Uterus (tissue), 4 donors: ENCODE results near the gene SRPK3. TPM values are rescaled to one million over a fixed set of nuclear protein-coding genes. Genes with fewer than 3 reads are reported as not detected.

ENCODE experiments used
- DNase-seq, 2 donors: peaks; one replicate each; pipeline ENCODE4 v3.0.0-alpha.2; 2019 to 2020
- H3K27ac ChIP-seq, 2 donors: fragments of 200-600 bp; sonication (generic); 1 replicate in 1 of 2; 2 replicates in 1 of 2; pipeline ENCODE4 v1.5.1; 2016 to 2018
- H3K27me3 ChIP-seq, 2 donors: fragments of 200-600 bp; sonication (generic); one replicate each; pipeline ENCODE4 v1.5.1; 2018 to 2019; ENCODE audit warnings: control low read depth in 1 of 2
- H3K36me3 ChIP-seq, 2 donors: fragments of 200-600 bp; sonication (generic); one replicate each; pipeline ENCODE4 v1.5.1; 2019; ENCODE audit warnings: control low read depth in 1 of 2
- H3K4me1 ChIP-seq, 2 donors: fragments of 200-600 bp; sonication (generic); one replicate each; pipeline ENCODE4 v1.5.1; 2018 to 2019; ENCODE audit warnings: control low read depth in 1 of 2
- H3K4me3 ChIP-seq, 2 donors: fragments of 200-600 bp; sonication (generic); 1 replicate in 1 of 2; 2 replicates in 1 of 2; pipeline ENCODE4 v1.5.1; 2018 to 2019; ENCODE audit warnings: mild to moderate bottlenecking in 1 of 2
- H3K9me3 ChIP-seq, 2 donors: fragments of 200-600 bp; sonication (generic); one replicate each; pipeline ENCODE4 v1.5.1; 2019; ENCODE audit warnings: control low read depth in 1 of 2
- POLR2A ChIP-seq, 2 donors: fragments of 450-650 bp; IDR thresholded peaks; one replicate each; pipeline ENCODE4 v1.6.1; 2016; ENCODE audit warnings: antibody characterized with exemption in 2 of 2, mild to moderate bottlenecking in 1 of 2, moderate library complexity in 1 of 2
- intact Hi-C: fragments of 100-400 bp; cut with DNase I; formaldehyde crosslinking; loops from one replicate; pipeline ENCODE4 v1.15.1; 2023; ENCODE audit warnings: low total_unique reads
- total RNA-seq, 4 donors: library from RNA; depleted of rRNA in 3 of 4; stranded (reverse); fragments of >200 nt in 3 of 4; gene quantifications; one replicate each; pipeline versions ENCODE4 v1.1.0 to v1.2.4, GENCODE V29; 2014 to 2023
- TF ChIP-seq, protein P1 (sequence below), 4 experiments: fragments of 200-600 bp in 2 of 4; fragments of 450-650 bp in 2 of 4; sonication (generic) in 2 of 4; IDR thresholded peaks; one replicate each; pipeline ENCODE4 v1.5.1; 2016 to 2019; ENCODE audit warnings: antibody characterized with exemption in 4 of 4, mild to moderate bottlenecking in 2 of 4, moderate library complexity in 1 of 4
- donor health status: DM: yes; HTN: yes; CAD: no.

The SRPK3 gene
- total RNA-seq, 4 donors from 2014 or later: 0.76 to 13.8 (median 5.5) TPM

GRCh38 chrX:153818571-153819383 is 37.9 kb downstream of the SRPK3 start:
- TF ChIP-seq POLR2A (IDR thresholded peaks at IDR 0.05): no peak
- TF ChIP-seq, protein P1, sequence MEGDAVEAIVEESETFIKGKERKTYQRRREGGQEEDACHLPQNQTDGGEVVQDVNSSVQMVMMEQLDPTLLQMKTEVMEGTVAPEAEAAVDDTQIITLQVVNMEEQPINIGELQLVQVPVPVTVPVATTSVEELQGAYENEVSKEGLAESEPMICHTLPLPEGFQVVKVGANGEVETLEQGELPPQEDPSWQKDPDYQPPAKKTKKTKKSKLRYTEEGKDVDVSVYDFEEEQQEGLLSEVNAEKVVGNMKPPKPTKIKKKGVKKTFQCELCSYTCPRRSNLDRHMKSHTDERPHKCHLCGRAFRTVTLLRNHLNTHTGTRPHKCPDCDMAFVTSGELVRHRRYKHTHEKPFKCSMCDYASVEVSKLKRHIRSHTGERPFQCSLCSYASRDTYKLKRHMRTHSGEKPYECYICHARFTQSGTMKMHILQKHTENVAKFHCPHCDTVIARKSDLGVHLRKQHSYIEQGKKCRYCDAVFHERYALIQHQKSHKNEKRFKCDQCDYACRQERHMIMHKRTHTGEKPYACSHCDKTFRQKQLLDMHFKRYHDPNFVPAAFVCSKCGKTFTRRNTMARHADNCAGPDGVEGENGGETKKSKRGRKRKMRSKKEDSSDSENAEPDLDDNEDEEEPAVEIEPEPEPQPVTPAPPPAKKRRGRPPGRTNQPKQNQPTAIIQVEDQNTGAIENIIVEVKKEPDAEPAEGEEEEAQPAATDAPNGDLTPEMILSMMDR (IDR thresholded peaks at IDR 0.05): no peak
- intact Hi-C loops: no loop called here
- no peaks in the 10 kb centered on the region for H3K4me1 ChIP-seq
- H3K27ac ChIP-seq: no peak overlapping the region
- no peaks in the 10 kb centered on the region for H3K27me3 ChIP-seq
- no peak for DNase-seq
- no peaks in the 10 kb centered on the region for H3K9me3 ChIP-seq
- H3K4me3 ChIP-seq: peak overlapping the region; percentile 25 to 32
- H3K36me3 ChIP-seq: no peaks in the 10 kb centered on the region

DNA sequence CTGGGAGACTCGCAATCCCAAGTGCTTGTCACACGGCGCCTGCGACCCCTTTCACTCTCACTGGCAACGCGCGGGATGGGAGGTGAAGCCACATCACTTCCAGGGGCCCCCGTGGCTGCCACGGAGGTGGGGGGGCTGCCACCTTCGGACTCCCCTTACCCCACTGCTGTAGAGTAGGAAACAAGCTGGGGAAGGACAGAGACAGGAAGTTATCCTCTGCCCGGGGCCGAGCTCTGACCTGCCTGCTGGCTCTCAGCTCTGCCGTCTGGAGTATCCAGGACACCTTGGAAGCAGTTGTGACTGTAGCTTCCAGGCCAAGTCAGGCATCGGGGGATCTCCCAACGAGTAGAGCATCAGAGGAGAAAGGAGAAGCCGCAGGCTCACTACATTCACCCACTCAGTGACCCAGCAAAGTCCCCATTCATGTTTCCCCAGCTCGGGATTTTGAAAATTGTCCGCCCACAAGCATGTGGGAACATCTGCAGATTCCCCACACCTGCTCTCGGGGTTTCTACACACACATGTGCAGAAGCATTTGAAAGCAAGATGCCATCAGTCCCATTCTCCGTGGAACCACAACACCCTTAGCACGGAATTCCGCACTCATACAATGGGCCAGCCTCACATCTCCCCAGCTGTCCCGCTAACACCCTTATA is 38.7 kb downstream of the SRPK3 start:
- H3K4me1 ChIP-seq: no peaks in the 10 kb centered on the region
- H3K36me3 ChIP-seq: no peaks in the 10 kb centered on the region
- DNase-seq: peak in 1 of 2 donors; percentile 11
- peak overlapping the region; percentile 25 to 32 for H3K4me3 ChIP-seq
- no peaks in the 10 kb centered on the region for H3K27me3 ChIP-seq
- TF ChIP-seq POLR2A (IDR thresholded peaks at IDR 0.05): no peak
- TF ChIP-seq, protein P1 (IDR thresholded peaks at IDR 0.05): no peak
- intact Hi-C loops: no loop called here
- H3K27ac ChIP-seq: no peak overlapping the region
- no peaks in the 10 kb centered on the region for H3K9me3 ChIP-seq

- Histone ChIP-seq H3K36me3 (no peaks in the 10 kb centered on the region), H3K4me1 (no peaks in the 10 kb centered on the region), H3K4me3 (no peak overlapping the region), H3K9me3 (no peaks in the 10 kb centered on the region), H3K27me3 (no peaks in the 10 kb centered on the region), H3K27ac (no peak overlapping the region)
- no peak for DNase-seq
- intact Hi-C loops: no loop called here
- TF ChIP-seq POLR2A (IDR thresholded peaks at IDR 0.05): no peak
- TF ChIP-seq, protein P1 (IDR thresholded peaks at IDR 0.05): no peak
These were observed 39.8 kb downstream of the SRPK3 start for GRCh38 chrX:153820601-153821000.

GRCh38 chrX:153821066-153821465 is 40.2 kb downstream of the SRPK3 start:
- TF ChIP-seq, protein P1 (IDR thresholded peaks at IDR 0.05): no peak
- no peak for TF ChIP-seq POLR2A (IDR thresholded peaks at IDR 0.05)
- no peaks in the 10 kb centered on the region for H3K4me1 ChIP-seq
- H3K27me3 ChIP-seq: no peaks in the 10 kb centered on the region
- no peaks in the 10 kb centered on the region for H3K9me3 ChIP-seq
- H3K27ac ChIP-seq: no peak overlapping the region
- intact Hi-C loops: no loop called here
- H3K4me3 ChIP-seq: no peak overlapping the region
- no peak for DNase-seq
- no peaks in the 10 kb centered on the region for H3K36me3 ChIP-seq

- intact Hi-C loops: no loop called here
These were observed 43.5 kb downstream of the SRPK3 start for GRCh38 chrX:153824348-153824747.

More at GRCh38 chrX:153824348-153824747, 43.5 kb downstream of the SRPK3 start:
- H3K27ac ChIP-seq: no peak overlapping the region
- no peak for DNase-seq
- no peaks in the 10 kb centered on the region for H3K36me3 ChIP-seq
- TF ChIP-seq, protein P1 (IDR thresholded peaks at IDR 0.05): no peak
- no peak for TF ChIP-seq POLR2A (IDR thresholded peaks at IDR 0.05)
- H3K27me3 ChIP-seq: no peaks in the 10 kb centered on the region
- no peaks in the 10 kb centered on the region for H3K4me1 ChIP-seq
- no peaks in the 10 kb centered on the region for H3K9me3 ChIP-seq
- no peak overlapping the region for H3K4me3 ChIP-seq
